MM.1S (cell line): ENCODE measurements around the gene GDPD5.

ENCODE experiments used
- DNase-seq: peaks from one replicate; pipeline ENCODE4 v3.0.0-alpha.2; 2015
- H2AFZ ChIP-seq: fragments of 300-600 bp; sonication (generic); 2 replicates; pipeline ENCODE4 v1.6.0; 2016; ENCODE audit warnings: antibody characterized with exemption, low read length
- H3F3A ChIP-seq: fragments of 300-600 bp; sonication (generic); 2 replicates; pipeline ENCODE4 v1.6.1; 2016; ENCODE audit warnings: mild to moderate bottlenecking, antibody characterized with exemption, low read length, moderate library complexity, mixed read lengths; ENCODE audit not compliant: insufficient read depth
- H3K27ac ChIP-seq: fragments of 300-600 bp; sonication (generic); 2 replicates; pipeline ENCODE4 v1.5.1; 2016; ENCODE audit warnings: mild to moderate bottlenecking, low read length
- H3K27me3 ChIP-seq: fragments of 300-600 bp; sonication (generic); replicated peaks from 2 replicates; pipeline ENCODE4 v1.6.0; 2016; ENCODE audit warnings: low read length; ENCODE audit not compliant: insufficient read depth
- H3K36me3 ChIP-seq: fragments of 300-600 bp; sonication (generic); replicated peaks from 2 replicates; pipeline ENCODE4 v1.6.1; 2016; ENCODE audit warnings: mild to moderate bottlenecking, low read length, mixed read lengths; ENCODE audit not compliant: insufficient read depth
- H3K4me1 ChIP-seq: fragments of 300-600 bp; sonication (generic); 2 replicates; pipeline ENCODE4 v1.6.1; 2016; ENCODE audit warnings: low read length, mixed read lengths
- H3K4me2 ChIP-seq: fragments of 300-600 bp; sonication (generic); 2 replicates; pipeline ENCODE4 v1.6.0; 2016; ENCODE audit warnings: low read depth, low read length
- H3K4me3 ChIP-seq: fragments of 300-600 bp; sonication (generic); 2 replicates; pipeline ENCODE4 v1.5.1; 2016; ENCODE audit warnings: low read length, mixed read lengths
- H3K79me2 ChIP-seq: fragments of 300-600 bp; sonication (generic); 2 replicates; pipeline ENCODE4 v1.6.1; 2016; ENCODE audit warnings: mixed run types, low read length, mixed read lengths
- H3K9ac ChIP-seq: fragments of 300-600 bp; sonication (generic); 2 replicates; pipeline ENCODE4 v1.6.1; 2016; ENCODE audit warnings: low read length, mixed read lengths
- H3K9me2 ChIP-seq: fragments of 300-600 bp; sonication (generic); replicated peaks from 2 replicates; pipeline ENCODE4 v1.6.1; 2016; ENCODE audit warnings: mild to moderate bottlenecking, low read length, mixed read lengths; ENCODE audit not compliant: insufficient read depth
- H3K9me3 ChIP-seq: fragments of 300-600 bp; sonication (generic); replicated peaks from 2 replicates; pipeline ENCODE4 v1.6.1; 2016; ENCODE audit warnings: mild to moderate bottlenecking, low read length, mixed read lengths; ENCODE audit not compliant: insufficient read depth
- H4K20me1 ChIP-seq: fragments of 300-600 bp; sonication (generic); 2 replicates; pipeline ENCODE4 v1.6.1; 2016; ENCODE audit warnings: mild to moderate bottlenecking, low read length, moderate library complexity, mixed read lengths; ENCODE audit not compliant: insufficient read depth
- EZH2 ChIP-seq: fragments of 300-600 bp; sonication (generic); optimal IDR thresholded peaks from 2 replicates; pipeline ENCODE3; 2017; ENCODE audit warnings: low read depth, mild to moderate bottlenecking, antibody characterized with exemption, low read length, mixed read lengths
- EZH2phosphoT487 ChIP-seq: fragments of 300-600 bp; sonication (generic); IDR thresholded peaks from 2 replicates; pipeline ENCODE4 v1.6.1; 2018; ENCODE audit warnings: antibody characterized with exemption, low read length
- TF ChIP-seq, protein P1 (sequence below): fragments of 300-600 bp; sonication (generic); IDR thresholded peaks from 2 replicates; pipeline ENCODE4 v1.5.1; 2016; ENCODE audit warnings: antibody characterized with exemption, low read length, mixed read lengths

GDPD5 gene

GRCh38 chr11:75439026-75439425, 86.7 kb downstream of the GDPD5 start:
- TF ChIP-seq EZH2phosphoT487 (no peak), EZH2 (no peak)
- TF ChIP-seq, protein P1, sequence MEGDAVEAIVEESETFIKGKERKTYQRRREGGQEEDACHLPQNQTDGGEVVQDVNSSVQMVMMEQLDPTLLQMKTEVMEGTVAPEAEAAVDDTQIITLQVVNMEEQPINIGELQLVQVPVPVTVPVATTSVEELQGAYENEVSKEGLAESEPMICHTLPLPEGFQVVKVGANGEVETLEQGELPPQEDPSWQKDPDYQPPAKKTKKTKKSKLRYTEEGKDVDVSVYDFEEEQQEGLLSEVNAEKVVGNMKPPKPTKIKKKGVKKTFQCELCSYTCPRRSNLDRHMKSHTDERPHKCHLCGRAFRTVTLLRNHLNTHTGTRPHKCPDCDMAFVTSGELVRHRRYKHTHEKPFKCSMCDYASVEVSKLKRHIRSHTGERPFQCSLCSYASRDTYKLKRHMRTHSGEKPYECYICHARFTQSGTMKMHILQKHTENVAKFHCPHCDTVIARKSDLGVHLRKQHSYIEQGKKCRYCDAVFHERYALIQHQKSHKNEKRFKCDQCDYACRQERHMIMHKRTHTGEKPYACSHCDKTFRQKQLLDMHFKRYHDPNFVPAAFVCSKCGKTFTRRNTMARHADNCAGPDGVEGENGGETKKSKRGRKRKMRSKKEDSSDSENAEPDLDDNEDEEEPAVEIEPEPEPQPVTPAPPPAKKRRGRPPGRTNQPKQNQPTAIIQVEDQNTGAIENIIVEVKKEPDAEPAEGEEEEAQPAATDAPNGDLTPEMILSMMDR = no peak
- Histone ChIP-seq H3K9me3 (no peaks in the 10 kb centered on the region), H3K9me2 (no peaks in the 10 kb centered on the region), H3F3A (no peaks in the 10 kb centered on the region), H3K36me3 (no peaks in the 10 kb centered on the region), H3K27me3 (peaks cover 93% of the 10 kb centered on the region), H3K79me2 (no peaks in the 10 kb centered on the region), H3K27ac (no peak overlapping the region), H3K9ac (no peak overlapping the region), H4K20me1 (no peaks in the 10 kb centered on the region), H3K4me3 (no peak overlapping the region), H2AFZ (no peak overlapping the region), H3K4me2 (no peak overlapping the region), H3K4me1 (no peaks in the 10 kb centered on the region)
- DNase-seq = no peak

GRCh38 chr11:75437966-75438659, 87.6 kb downstream of the GDPD5 start:
- Histone ChIP-seq H3F3A (no peaks in the 10 kb centered on the region), H3K9me2 (no peaks in the 10 kb centered on the region), H3K27ac (no peak overlapping the region), H3K4me1 (no peaks in the 10 kb centered on the region), H3K9me3 (no peaks in the 10 kb centered on the region), H3K79me2 (no peaks in the 10 kb centered on the region), H3K9ac (no peak overlapping the region), H3K27me3 (peaks cover 93% of the 10 kb centered on the region), H3K36me3 (no peaks in the 10 kb centered on the region), H2AFZ (no peak overlapping the region), H3K4me2 (no peak overlapping the region), H4K20me1 (no peaks in the 10 kb centered on the region), H3K4me3 (no peak overlapping the region)
- TF ChIP-seq EZH2phosphoT487 (no peak), EZH2 (no peak)
- TF ChIP-seq, protein P1 = no peak
- DNase-seq = no peak

GRCh38 chr11:75436806-75437205, 88.9 kb downstream of the GDPD5 start:
- Histone ChIP-seq H4K20me1 (no peaks in the 10 kb centered on the region), H3K27me3 (peaks cover 93% of the 10 kb centered on the region), H3K36me3 (no peaks in the 10 kb centered on the region), H3K9me2 (no peaks in the 10 kb centered on the region), H3K4me1 (no peaks in the 10 kb centered on the region), H3K79me2 (no peaks in the 10 kb centered on the region), H3K27ac (no peak overlapping the region), H2AFZ (no peak overlapping the region), H3K4me2 (no peak overlapping the region), H3K4me3 (no peak overlapping the region), H3K9me3 (no peaks in the 10 kb centered on the region), H3K9ac (no peak overlapping the region), H3F3A (no peaks in the 10 kb centered on the region)
- TF ChIP-seq EZH2 = no peak
- TF ChIP-seq, protein P1 = no peak
- no peak for TF ChIP-seq EZH2phosphoT487
- no peak for DNase-seq
